Activated naive CD4-positive, alpha-beta T cell treated with anti-CD3 and anti-CD28 coated beads, Interleukin-2, amount 50 U/mL, for 24 hours (primary cell): Measurements from ENCODE around the gene DNAJC2.

Experiments used
- H3K27ac Mint-ChIP-seq: one replicate; pipeline ENCODE4 v1.8.0; 2021; ENCODE audit warnings: mild to moderate bottlenecking, mixed read lengths
- H3K27me3 Mint-ChIP-seq: one replicate; pipeline ENCODE4 v1.8.0; 2021; ENCODE audit warnings: mixed read lengths
- H3K36me3 Mint-ChIP-seq: one replicate; pipeline ENCODE4 v1.8.0; 2021; ENCODE audit warnings: mixed read lengths
- H3K4me1 Mint-ChIP-seq: one replicate; pipeline ENCODE4 v1.8.0; 2021; ENCODE audit warnings: mixed read lengths
- H3K4me3 Mint-ChIP-seq: one replicate; pipeline ENCODE4 v1.8.0; 2021; ENCODE audit warnings: mild to moderate bottlenecking, mixed read lengths
- H3K9me3 Mint-ChIP-seq: one replicate; pipeline ENCODE4 v1.8.0; 2021; ENCODE audit warnings: mixed read lengths

Gene DNAJC2

DNA sequence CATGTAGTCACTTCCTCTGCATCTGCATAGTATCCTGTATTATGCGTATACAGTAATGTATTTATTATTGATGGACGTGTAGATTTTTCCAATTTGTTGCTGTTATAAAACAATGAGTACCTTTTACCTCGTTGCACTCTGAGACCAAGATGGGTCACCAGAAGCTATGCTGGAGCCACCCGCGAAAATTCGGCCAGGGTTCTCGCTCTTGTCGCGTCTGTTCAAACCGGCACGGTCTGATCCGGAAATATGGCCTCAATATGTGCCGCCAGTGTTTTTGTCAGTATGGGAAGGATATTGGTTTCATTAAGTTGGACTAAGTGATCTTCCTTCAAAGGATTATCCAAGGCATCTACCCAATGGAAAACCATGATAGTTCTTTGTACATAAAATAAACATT, 3.9 kb upstream of the DNAJC2 start:
- no peaks in the 10 kb centered on the region for H3K27me3 Mint-ChIP-seq
- H3K4me1 Mint-ChIP-seq, result peaks cover 62% of the 10 kb centered on the region
- H3K27ac Mint-ChIP-seq, result peak overlapping the region; percentile 56
- H3K9me3 Mint-ChIP-seq, result no peaks in the 10 kb centered on the region
- peak overlapping the region; percentile 98 for H3K4me3 Mint-ChIP-seq
- H3K36me3 Mint-ChIP-seq, result peaks cover 14% of the 10 kb centered on the region

DNA sequence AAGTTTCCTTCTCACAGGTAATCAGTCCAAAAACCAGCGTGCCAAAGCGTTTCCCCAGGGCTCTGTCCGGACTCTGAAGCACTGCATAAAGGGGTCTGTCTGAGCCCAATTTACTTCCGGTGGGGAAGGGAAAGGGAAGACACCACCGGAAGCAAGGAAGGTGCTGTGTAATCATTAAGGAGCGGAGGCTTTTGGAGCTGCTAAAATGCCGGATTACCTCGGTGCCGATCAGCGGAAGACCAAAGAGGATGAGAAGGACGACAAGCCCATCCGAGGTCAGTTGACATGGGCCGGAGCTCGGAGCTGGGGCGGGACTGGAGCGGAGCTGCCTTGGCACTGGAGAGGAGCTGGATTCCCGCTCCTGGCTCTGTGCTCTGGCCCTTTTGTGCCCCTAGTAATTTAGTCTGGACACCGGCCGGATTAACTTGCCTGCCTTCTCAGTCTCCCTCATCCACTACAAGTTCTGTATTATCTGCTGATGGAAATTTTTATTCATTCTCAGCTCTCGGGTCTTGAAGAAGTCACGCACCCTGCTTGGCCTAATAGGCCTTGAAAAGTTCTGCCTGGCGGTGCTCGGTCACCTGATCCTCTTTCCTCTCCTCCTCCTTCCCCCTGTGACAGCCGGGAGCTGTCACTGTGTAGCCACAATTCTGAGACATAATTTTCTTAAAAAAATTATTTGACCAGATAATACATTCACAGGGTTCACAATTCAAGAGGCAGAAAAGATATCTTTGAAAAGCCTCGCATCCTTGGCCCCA, 3.1 kb upstream of the DNAJC2 start, which contains the start of gene PSMC2:
PSMC2 (plus strand) TSS at position 137 of the 761 bp plus-strand sequence; CDS start at position 206, 69 bp downstream.
- Mint-ChIP-seq H3K9me3 (no peaks in the 10 kb centered on the region), H3K4me1 (peaks cover 60% of the 10 kb centered on the region), H3K27ac (peak within 1 kb of the TSS; percentile 99), H3K36me3 (peaks cover 13% of the 10 kb centered on the region), H3K4me3 (peak within 1 kb of the TSS; percentile 98), H3K27me3 (no peaks in the 10 kb centered on the region)

DNA sequence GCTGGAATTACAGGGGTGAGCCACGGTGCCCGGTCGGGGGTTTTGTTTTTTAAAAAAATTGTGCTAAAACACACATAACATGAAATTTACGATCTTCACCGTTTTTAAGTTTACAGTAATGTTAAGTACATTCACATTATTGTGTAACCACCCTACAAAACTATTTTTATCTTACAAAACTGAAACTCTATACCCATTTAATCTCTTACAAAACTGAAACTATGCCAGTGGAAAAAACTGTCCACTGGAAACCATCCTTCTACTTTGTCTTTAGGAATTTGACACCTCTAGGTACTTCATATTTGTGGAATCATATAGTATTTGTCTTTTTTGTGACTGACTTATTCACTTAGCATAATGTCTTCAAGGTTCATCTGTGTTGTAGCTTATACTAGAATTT, 1.8 kb upstream of the DNAJC2 start:
- H3K27me3 Mint-ChIP-seq, result no peaks in the 10 kb centered on the region
- peaks cover 57% of the 10 kb centered on the region for H3K4me1 Mint-ChIP-seq
- no peaks in the 10 kb centered on the region for H3K9me3 Mint-ChIP-seq
- peaks cover 13% of the 10 kb centered on the region for H3K36me3 Mint-ChIP-seq
- H3K27ac Mint-ChIP-seq, result no peak overlapping the region
- H3K4me3 Mint-ChIP-seq, result peak overlapping the region; percentile 20

DNA sequence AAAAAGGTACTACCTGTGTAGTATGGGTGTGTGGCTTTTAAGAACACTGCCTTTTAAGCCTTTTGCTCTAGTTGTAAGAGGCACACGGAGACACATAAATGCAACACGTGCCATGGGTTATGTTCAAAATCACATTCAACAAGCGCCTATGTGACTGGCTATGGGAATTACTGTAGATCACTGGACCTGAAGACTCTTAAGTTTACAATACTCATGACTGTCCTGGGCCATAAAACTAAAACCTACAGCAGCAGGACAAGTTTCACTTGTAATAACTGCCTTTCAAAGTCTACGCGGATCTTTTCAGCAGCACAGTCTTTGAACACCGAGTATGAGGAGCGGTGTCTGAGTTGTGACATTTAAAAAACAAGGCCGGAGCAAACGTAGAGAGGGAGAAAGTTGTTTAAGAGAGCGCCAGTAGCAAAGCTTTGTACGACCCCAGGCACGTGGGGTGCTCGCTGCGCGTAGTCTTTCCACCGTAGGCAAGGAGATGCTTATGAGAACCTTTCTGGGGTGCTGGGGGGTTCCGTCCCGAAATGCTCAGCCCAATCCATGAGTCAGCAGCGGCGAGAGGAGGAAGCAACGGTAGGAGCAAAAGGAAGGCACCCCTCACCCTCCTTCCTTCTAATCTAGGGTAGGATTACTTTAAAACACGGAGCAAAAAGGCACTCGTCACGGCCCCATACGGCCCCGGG, 662 bp downstream of the DNAJC2 start:
- peaks cover 26% of the 10 kb centered on the region for H3K36me3 Mint-ChIP-seq
- H3K4me3 Mint-ChIP-seq, result peak overlapping the region; percentile 98
- H3K27me3 Mint-ChIP-seq, result no peaks in the 10 kb centered on the region
- H3K4me1 Mint-ChIP-seq, result peaks cover 59% of the 10 kb centered on the region
- H3K27ac Mint-ChIP-seq, result peak overlapping the region; percentile 99
- H3K9me3 Mint-ChIP-seq, result no peaks in the 10 kb centered on the region

DNA sequence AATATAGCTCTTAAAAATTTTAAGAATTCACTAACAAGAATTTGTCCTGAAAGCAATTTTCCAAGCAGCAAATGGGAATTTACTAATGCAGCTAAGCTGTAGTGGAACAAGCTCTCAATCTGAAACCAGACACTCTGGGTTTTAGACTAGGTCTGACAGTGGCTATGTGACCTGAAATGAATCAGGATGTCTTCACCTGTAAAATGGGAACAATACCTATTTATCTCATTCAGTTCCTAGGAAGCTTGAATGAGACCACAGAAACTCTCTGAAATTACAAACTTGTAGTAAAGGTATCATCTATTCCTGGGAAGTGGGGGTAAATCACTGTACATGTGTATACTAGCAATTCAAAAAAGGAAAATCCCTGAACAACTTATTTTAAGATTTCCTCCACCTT, 1.2 kb downstream of the DNAJC2 start:
- H3K36me3 Mint-ChIP-seq, result peaks cover 26% of the 10 kb centered on the region
- H3K4me3 Mint-ChIP-seq, result peak overlapping the region; percentile 98
- peak overlapping the region; percentile 99 for H3K27ac Mint-ChIP-seq
- H3K9me3 Mint-ChIP-seq, result no peaks in the 10 kb centered on the region
- no peaks in the 10 kb centered on the region for H3K27me3 Mint-ChIP-seq
- peaks cover 53% of the 10 kb centered on the region for H3K4me1 Mint-ChIP-seq

DNA sequence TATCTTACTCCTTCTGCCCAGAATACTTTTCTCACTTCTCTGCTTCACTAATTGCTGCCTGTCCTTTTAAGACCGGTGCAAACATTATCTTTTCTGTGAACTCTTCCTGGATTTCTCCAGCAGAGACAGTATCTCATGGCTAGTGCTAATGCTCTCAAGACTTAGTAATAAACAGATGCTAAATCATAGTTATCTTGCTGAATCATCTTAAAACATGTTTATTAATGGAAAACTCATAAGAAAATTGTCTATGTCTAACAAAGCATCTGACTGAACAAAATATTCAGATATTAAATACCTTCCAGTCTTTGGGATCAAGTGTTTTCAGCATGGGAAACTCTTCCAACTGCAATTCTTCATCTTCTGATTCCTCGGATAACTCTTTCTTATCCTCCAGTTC, 3.1 kb downstream of the DNAJC2 start:
- H3K9me3 Mint-ChIP-seq, result no peaks in the 10 kb centered on the region
- H3K4me3 Mint-ChIP-seq, result peak overlapping the region; percentile 98
- peaks cover 48% of the 10 kb centered on the region for H3K4me1 Mint-ChIP-seq
- peak overlapping the region; percentile 63 for H3K27ac Mint-ChIP-seq
- no peaks in the 10 kb centered on the region for H3K27me3 Mint-ChIP-seq
- peaks cover 29% of the 10 kb centered on the region for H3K36me3 Mint-ChIP-seq

DNA sequence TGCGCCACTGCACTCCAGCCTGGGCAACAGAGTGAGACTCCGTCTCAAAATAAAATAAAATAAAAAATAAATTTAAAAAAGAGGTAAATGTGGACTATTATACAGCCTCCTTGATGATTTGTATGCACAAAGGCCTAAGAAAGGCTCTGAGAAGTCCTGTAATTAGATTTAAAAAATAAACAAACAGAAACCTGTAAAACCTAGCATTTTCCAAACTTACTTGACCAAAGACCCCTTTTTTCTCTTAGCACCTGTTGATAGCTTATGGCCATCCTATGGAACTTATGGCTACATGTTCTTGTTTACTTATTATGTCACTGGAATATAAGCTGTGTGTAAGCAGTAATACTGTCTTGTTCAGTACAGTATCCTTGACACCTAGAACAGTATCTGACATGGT, 5.7 kb downstream of the DNAJC2 start:
- Mint-ChIP-seq H3K36me3 (peaks cover 25% of the 10 kb centered on the region), H3K9me3 (no peaks in the 10 kb centered on the region), H3K27ac (no peak overlapping the region), H3K4me1 (peaks cover 35% of the 10 kb centered on the region), H3K27me3 (no peaks in the 10 kb centered on the region), H3K4me3 (no peak overlapping the region)

DNA sequence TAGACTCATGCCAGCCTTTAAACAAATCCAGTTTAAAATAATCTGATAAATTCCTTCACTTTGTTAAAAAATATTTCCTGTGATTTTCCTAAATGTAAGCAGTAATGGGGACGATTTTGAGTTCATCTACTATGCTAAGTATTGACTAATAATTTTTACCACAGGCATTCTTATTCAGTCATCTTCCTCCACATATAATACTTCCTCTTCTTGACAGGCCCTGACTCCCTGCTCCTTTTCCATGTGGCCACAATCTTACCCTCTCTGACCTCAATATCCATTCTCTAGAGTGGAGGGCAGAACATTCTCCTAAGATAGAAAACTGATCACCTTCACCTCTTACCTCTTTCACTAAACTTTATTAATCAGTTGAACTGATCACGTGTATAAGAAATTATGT, 7.8 kb downstream of the DNAJC2 start:
- H3K4me3 Mint-ChIP-seq, result no peak overlapping the region
- H3K27me3 Mint-ChIP-seq, result no peaks in the 10 kb centered on the region
- no peak overlapping the region for H3K27ac Mint-ChIP-seq
- peaks cover 23% of the 10 kb centered on the region for H3K36me3 Mint-ChIP-seq
- H3K9me3 Mint-ChIP-seq, result no peaks in the 10 kb centered on the region
- H3K4me1 Mint-ChIP-seq, result peaks cover 34% of the 10 kb centered on the region

DNA sequence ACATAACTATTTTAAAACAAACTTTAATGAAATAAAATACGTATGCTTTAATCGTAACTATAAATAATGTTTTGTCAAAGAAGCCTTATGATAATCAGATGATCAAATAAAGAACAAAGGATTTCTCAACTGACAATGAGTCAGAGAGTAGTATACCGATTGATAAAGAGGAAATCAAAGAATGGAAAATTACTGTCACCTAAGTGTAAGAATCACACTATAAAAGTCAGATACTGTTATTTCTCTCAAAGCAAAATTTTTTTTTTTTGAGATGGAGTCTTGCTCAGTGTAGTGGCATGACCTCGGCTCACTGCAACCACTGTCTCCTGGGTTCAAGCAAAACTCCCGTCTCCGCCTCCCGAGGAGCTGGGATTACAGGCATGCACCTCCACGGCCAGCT, 18.8 kb downstream of the DNAJC2 start:
- no peaks in the 10 kb centered on the region for H3K9me3 Mint-ChIP-seq
- H3K27me3 Mint-ChIP-seq, result no peaks in the 10 kb centered on the region
- H3K4me3 Mint-ChIP-seq, result peak overlapping the region; percentile 3
- peaks cover 9% of the 10 kb centered on the region for H3K36me3 Mint-ChIP-seq
- H3K27ac Mint-ChIP-seq, result peak overlapping the region; percentile 92
- peaks cover 30% of the 10 kb centered on the region for H3K4me1 Mint-ChIP-seq

DNA sequence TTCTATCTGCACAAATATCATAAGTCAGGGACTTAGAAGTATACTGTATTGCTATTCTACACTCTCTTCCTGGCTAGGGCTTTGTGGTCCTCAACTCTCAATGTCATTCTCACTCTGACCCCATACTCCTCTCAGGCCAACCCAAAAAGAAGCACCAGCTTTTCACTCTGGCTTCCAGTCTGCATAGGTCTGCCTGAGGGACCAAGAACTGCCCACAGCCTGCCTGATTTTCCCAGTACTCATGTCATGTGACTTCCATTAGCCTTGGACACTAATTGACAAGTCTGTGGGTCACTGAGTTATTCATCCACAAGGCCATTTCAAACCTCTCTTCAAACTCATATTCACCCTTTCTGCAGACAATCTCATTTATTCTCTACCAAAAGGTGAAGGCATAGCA, 27.6 kb downstream of the DNAJC2 start:
- Mint-ChIP-seq H3K4me3 (no peak overlapping the region), H3K4me1 (peaks cover 8% of the 10 kb centered on the region)

DNA sequence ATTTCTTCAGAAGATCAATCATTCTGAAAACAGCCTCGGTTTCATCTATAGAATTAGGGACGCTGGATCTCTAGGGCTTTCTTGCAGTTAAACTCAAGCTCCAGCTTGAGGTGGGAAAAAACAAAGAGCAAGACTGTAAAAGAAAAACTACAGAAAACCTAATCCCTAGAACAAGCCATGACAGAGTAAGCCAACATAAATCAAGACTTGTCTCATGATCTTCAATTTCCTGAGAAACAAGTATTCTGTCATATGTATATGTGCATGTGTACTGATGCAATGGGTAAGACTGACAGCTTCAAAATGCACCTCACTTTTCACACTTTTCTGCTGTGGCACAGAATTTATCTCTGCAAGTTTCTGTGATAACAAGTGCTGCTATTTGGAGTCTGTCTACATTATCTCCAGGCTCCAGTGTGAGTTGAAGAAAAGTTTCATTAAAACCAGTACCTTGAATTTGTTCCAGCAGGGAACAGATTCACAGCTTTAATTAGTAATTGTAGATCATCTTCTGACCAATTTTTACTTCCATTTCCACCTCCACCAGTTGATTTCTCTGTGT, 28.1 kb downstream of the DNAJC2 start:
- Mint-ChIP-seq H3K9me3 (no peaks in the 10 kb centered on the region), H3K27ac (peak overlapping the region; percentile 70), H3K27me3 (no peaks in the 10 kb centered on the region), H3K4me3 (no peak overlapping the region), H3K36me3 (peaks cover 17% of the 10 kb centered on the region), H3K4me1 (peaks cover 8% of the 10 kb centered on the region)

More for the DNA sequence above, 27.6 kb downstream of the DNAJC2 start:
- H3K36me3 Mint-ChIP-seq, result peaks cover 18% of the 10 kb centered on the region
- H3K9me3 Mint-ChIP-seq, result no peaks in the 10 kb centered on the region
- H3K27me3 Mint-ChIP-seq, result no peaks in the 10 kb centered on the region
- H3K27ac Mint-ChIP-seq, result peak overlapping the region; percentile 20

DNA sequence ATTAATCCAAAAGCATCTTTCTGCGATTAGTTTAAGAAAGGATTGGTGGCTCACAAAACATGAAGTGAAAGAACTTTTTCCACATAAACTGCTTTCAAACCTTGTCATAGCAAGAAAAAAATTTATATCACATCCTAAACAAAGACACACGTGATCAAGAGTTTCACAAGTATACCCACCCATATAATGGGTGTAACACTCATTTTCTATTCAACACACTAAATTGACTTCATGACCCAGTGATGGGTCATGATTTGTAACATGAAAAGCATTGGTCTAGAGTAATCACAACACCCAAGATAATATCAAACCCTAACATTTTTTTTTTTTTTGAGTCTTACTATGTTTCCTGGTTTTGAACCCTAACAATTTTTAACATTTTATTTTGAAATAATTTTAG, 29.7 kb downstream of the DNAJC2 start:
- Mint-ChIP-seq H3K27me3 (no peaks in the 10 kb centered on the region), H3K4me1 (peaks cover 8% of the 10 kb centered on the region), H3K27ac (peak overlapping the region; percentile 12), H3K4me3 (no peak overlapping the region), H3K9me3 (no peaks in the 10 kb centered on the region), H3K36me3 (peaks cover 17% of the 10 kb centered on the region)

DNA sequence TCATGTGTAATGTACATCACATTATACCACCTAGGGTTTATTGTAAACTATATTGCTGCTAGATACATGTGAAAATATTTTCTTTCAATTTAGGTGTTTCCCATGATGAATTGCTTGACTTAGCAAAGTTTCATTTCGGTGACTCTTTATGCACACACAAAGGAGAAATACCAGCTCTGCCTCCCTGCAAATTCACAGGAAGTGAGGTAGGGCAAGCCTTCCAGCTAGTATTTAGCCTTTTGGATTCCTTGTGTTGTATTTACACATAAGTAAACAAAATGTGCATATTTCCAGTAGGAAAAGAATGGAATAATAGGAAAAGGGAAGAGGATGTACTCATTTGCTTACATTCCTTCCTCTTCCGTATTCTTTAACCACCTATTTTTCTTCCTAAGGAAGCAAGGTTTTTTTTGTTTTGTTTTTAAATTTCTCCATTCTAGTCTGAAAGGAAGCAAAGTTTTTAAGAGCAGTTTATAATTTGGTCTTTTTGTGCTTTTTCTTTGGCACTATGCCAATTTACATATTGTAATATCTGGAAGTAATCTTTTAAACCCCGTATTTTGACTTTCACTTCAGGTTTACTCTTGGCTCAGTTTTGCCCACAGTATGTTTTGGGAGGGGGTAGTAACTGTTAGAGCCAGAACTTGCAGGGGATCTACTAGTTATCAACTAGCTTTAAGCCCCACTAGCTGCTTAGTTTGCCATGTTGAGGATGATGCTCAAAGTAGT, 36.9 kb downstream of the DNAJC2 start:
- H3K36me3 Mint-ChIP-seq, result peaks cover 13% of the 10 kb centered on the region
- H3K27ac Mint-ChIP-seq, result peak overlapping the region; percentile 65
- peaks cover 26% of the 10 kb centered on the region for H3K4me1 Mint-ChIP-seq
- H3K27me3 Mint-ChIP-seq, result no peaks in the 10 kb centered on the region
- no peak overlapping the region for H3K4me3 Mint-ChIP-seq
- no peaks in the 10 kb centered on the region for H3K9me3 Mint-ChIP-seq

DNA sequence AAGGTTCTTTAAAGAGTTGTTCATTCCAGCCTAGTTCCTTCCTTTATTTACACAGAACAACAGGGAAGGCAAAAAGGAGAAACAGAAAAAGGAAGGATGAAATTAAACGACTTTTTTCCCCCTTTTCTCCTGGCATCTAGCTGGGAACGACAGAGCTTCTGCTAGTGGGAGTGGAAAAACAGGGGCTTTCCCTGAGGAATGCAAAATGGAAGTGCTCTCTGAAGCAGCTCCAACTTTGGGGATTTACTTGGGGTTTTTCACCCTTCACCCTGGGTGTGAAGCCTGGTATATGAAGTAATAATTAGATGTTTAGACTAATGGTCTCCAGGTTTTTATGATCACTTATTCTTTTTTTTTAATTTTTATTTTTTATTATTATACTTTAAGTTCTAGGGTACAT, 43.1 kb downstream of the DNAJC2 start:
- Mint-ChIP-seq H3K27ac (no peak overlapping the region), H3K27me3 (no peaks in the 10 kb centered on the region), H3K4me1 (peaks cover 63% of the 10 kb centered on the region), H3K36me3 (peaks cover 19% of the 10 kb centered on the region), H3K9me3 (no peaks in the 10 kb centered on the region), H3K4me3 (no peak overlapping the region)

DNA sequence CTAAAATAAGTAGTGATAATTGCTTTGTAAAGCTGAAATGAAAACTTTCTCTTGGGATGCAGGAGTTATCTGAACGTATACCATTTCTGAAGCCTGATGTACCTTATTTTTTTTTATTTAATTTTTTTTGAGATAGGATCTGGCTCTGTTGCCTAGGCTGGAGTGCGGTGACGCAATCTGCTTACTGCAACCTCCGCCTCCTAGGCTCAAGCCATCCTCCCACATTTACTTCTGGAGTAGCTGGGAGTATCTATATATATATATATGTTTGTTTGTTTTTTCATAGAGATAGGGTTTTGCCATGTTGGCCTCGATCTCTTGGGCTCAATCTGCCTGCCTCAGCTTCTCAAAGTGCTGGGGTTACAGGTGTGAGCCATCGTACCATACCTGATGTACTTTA, 44.9 kb downstream of the DNAJC2 start:
- peaks cover 14% of the 10 kb centered on the region for H3K36me3 Mint-ChIP-seq
- H3K27me3 Mint-ChIP-seq, result no peaks in the 10 kb centered on the region
- H3K27ac Mint-ChIP-seq, result no peak overlapping the region
- peaks cover 62% of the 10 kb centered on the region for H3K4me1 Mint-ChIP-seq
- H3K9me3 Mint-ChIP-seq, result no peaks in the 10 kb centered on the region
- no peak overlapping the region for H3K4me3 Mint-ChIP-seq
